Astrocyte (in vitro differentiated cells and primary cell): ENCODE measurements around the gene DCP1B.

ENCODE experiments used
- EZH2 ChIP-seq: IDR thresholded peaks from 2 replicates; pipeline ENCODE4 v1.6.1; 2012; ENCODE audit warnings: mild to moderate bottlenecking, low read length, inconsistent platforms; ENCODE audit not compliant: insufficient read depth
- TF ChIP-seq, protein P1 (sequence below): IDR thresholded peaks from 2 replicates; pipeline ENCODE4 v1.5.1; 2011; ENCODE audit warnings: low read depth, mild to moderate bottlenecking, inconsistent platforms, low read length, moderate library complexity; ENCODE audit not compliant: insufficient read depth

DNA sequence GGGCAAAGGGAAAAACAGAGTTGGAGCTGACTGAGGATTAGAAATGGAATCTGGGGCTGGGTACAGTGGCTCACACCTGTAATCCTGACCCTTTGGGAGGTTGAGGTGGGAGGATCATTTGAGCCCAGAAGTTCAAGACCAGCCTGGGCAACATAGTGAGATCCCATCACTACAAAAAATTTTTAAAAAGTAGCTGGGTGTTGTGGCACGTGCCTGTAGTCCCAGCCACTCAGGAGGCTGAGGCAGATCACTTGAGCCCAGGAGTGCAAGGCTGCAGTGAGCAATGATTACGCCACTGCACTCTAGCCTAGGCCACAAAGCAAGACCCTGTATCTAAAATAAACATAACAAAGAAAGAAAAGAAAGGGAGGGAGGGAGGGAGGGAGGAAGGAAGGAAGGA is 14.9 kb upstream of the DCP1B start:
- no peak for TF ChIP-seq EZH2
- TF ChIP-seq, protein P1, sequence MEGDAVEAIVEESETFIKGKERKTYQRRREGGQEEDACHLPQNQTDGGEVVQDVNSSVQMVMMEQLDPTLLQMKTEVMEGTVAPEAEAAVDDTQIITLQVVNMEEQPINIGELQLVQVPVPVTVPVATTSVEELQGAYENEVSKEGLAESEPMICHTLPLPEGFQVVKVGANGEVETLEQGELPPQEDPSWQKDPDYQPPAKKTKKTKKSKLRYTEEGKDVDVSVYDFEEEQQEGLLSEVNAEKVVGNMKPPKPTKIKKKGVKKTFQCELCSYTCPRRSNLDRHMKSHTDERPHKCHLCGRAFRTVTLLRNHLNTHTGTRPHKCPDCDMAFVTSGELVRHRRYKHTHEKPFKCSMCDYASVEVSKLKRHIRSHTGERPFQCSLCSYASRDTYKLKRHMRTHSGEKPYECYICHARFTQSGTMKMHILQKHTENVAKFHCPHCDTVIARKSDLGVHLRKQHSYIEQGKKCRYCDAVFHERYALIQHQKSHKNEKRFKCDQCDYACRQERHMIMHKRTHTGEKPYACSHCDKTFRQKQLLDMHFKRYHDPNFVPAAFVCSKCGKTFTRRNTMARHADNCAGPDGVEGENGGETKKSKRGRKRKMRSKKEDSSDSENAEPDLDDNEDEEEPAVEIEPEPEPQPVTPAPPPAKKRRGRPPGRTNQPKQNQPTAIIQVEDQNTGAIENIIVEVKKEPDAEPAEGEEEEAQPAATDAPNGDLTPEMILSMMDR = no peak
